Measurements from ENCODE around the gene HCAR1.
A peak's percentile ranks its signal among the peaks of the same experiment; 100 is the strongest.
"Not testable (repeated sequence)": the region's sequence is repeated elsewhere in the genome, so short reads cannot be mapped to it uniquely, and the experiment has no call there.

The HCAR1 gene

DNA sequence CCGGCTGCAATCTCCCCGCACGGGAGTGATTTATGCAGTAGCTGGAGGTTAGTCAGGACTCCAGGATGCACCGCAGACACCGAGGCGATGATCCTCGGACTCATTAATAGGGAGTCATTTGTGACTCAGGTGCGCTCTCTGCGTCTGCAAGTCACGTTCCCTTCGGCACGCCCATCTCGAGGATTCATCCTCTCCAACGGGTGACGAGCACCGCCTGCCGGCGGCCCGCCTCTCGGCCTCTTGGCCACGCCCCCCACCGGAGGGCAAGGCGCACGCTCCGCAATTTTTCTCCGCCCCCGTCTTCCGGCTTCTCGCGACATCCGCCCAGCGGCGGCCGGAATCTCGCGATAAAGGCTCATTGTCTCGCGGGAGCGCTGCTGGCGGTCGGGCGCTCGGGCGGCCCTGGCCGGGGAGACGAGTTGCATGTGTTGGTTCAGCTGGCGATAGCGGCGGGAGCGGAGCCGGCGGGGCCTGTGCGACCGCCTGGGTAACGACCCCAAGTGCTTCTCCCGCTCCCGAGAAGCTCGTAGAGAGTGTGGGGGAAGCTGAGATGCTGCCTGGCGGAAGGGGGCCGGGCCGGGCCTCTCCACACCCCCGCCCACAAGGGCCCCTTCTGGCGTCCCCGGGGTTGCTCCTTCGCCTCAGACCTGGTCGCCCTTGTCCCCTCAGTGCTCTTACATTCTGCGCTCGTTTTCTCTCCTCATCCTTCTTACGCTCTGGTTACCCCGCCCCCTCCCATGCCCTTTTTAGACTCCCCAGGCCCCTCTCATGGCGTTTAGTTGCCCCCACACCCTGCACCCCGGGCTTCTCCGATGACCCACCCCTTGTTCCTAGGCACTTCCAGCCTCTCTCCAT is 22.0 kb upstream of the HCAR1 start, which contains the start of gene DENR:
TSS of gene DENR (plus strand) at position 361 of the 855 bp plus-strand sequence. CDS start 878 bp downstream, outside the sequence.
- TF ChIP-seq POLR2AphosphoS5 (IDR thresholded peaks at IDR 0.05; ENCODE audit: low read depth) (peak; percentile 91), GABPA (IDR thresholded peaks at IDR 0.05; ENCODE audit: low read depth) (no peak)
- TF ChIP-seq, protein P1, sequence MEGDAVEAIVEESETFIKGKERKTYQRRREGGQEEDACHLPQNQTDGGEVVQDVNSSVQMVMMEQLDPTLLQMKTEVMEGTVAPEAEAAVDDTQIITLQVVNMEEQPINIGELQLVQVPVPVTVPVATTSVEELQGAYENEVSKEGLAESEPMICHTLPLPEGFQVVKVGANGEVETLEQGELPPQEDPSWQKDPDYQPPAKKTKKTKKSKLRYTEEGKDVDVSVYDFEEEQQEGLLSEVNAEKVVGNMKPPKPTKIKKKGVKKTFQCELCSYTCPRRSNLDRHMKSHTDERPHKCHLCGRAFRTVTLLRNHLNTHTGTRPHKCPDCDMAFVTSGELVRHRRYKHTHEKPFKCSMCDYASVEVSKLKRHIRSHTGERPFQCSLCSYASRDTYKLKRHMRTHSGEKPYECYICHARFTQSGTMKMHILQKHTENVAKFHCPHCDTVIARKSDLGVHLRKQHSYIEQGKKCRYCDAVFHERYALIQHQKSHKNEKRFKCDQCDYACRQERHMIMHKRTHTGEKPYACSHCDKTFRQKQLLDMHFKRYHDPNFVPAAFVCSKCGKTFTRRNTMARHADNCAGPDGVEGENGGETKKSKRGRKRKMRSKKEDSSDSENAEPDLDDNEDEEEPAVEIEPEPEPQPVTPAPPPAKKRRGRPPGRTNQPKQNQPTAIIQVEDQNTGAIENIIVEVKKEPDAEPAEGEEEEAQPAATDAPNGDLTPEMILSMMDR (IDR thresholded peaks at IDR 0.05; ENCODE audit: insufficient read depth, low read length) = peak; percentile 90

DNA sequence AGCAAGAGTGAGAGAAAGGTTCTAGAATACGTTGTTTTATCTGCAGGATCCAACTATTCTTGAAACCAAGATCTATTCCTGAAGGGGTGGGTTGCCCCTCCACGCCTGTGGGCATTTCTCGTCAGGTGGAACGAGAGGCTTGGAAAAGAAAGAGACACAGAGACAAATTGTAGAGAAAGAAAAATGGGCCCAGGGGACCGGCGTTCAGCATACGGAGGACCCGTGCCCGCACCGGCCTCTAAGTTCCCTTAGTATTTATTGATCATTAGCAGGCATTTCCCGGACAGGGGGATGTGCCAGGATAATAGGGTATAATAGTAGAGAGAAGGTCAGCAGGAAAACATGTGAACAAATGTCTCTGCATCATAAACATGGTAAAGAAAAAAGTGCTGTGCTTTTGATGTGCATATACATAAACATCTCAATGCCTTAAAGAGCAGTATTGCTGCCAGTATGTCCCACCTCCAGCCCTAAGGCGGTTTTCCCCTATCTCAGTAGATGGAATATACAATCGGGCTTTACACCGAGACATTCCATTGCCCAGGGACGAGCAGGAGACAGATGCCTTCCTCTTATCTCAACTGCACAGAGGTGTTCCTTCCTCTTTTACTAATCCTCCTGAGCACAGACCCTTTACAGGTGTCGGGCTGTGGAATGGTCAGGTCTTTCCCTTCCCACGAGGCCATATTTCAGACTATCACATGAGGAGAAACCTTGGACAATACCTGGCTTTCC is 20.3 kb upstream of the HCAR1 start:
- not testable (repeated sequence) for H3K4me3 ChIP-seq (replicated peaks; ENCODE audit: insufficient read depth, low read length); DNase-seq (ENCODE audit: low read depth in 1 of 2, low spot score in 1 of 2); H3K27me3 ChIP-seq (ENCODE audit: insufficient read depth, poor library complexity, severe bottlenecking); H3K27ac ChIP-seq (replicated peaks)

More for the DNA sequence above, 22.0 kb upstream of the HCAR1 start, which contains the start of gene DENR:
- H3K4me3 ChIP-seq (replicated peaks; ENCODE audit: insufficient read depth, low read length) = peak within 1 kb of the TSS; percentile 69
- peak within 1 kb of the TSS; percentile 83 for H3K27ac ChIP-seq (replicated peaks)
- no peaks in the 10 kb centered on the region for H3K27me3 ChIP-seq (ENCODE audit: insufficient read depth, poor library complexity, severe bottlenecking)
- peak; percentile 94 to 98 for DNase-seq (ENCODE audit: low read depth in 1 of 2, low spot score in 1 of 2)

DNA sequence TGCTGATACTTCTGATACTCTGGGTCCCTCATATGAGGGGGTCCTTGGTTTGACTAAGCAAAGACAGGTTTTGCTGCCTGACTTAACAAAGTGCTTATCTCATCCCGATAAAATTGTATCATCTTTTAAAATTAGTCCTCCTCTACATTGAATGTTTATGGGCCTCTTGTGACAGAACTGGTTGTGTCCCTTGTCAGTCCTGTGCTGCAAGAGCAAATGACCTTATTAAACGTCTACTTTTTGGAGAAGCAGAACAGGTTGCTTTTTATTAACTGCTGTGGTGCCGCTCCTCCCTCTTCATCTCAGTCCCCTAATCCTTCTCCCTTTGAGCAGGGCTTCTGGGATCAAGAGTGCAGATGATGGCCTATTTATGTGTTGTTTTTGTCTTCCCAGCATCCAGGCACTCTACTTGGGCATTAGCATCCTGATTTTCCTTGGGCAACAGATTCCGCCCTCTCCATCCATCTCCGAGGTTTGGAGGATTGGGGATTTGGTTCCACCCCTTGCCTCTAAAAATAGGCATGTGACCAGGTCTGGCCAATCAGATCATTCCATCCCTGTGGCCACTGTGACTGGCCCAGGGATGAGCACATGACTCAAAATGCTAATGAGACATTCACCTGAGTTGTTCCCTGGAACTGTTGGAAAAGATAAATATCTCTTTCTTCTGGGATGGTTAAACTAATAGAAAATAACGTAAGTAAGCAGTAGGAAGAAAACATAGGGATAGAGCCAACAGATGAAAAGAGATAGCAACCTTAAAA is 19.1 kb upstream of the HCAR1 start:
- Histone ChIP-seq H3K27me3 (ENCODE audit: insufficient read depth, poor library complexity, severe bottlenecking) (no peaks in the 10 kb centered on the region), H3K4me3 (replicated peaks; ENCODE audit: insufficient read depth, low read length) (no peak overlapping the region), H3K27ac (replicated peaks) (no peak overlapping the region)
- TF ChIP-seq POLR2AphosphoS5 (IDR thresholded peaks at IDR 0.05; ENCODE audit: low read depth) = no peak
- TF ChIP-seq, protein P2, sequence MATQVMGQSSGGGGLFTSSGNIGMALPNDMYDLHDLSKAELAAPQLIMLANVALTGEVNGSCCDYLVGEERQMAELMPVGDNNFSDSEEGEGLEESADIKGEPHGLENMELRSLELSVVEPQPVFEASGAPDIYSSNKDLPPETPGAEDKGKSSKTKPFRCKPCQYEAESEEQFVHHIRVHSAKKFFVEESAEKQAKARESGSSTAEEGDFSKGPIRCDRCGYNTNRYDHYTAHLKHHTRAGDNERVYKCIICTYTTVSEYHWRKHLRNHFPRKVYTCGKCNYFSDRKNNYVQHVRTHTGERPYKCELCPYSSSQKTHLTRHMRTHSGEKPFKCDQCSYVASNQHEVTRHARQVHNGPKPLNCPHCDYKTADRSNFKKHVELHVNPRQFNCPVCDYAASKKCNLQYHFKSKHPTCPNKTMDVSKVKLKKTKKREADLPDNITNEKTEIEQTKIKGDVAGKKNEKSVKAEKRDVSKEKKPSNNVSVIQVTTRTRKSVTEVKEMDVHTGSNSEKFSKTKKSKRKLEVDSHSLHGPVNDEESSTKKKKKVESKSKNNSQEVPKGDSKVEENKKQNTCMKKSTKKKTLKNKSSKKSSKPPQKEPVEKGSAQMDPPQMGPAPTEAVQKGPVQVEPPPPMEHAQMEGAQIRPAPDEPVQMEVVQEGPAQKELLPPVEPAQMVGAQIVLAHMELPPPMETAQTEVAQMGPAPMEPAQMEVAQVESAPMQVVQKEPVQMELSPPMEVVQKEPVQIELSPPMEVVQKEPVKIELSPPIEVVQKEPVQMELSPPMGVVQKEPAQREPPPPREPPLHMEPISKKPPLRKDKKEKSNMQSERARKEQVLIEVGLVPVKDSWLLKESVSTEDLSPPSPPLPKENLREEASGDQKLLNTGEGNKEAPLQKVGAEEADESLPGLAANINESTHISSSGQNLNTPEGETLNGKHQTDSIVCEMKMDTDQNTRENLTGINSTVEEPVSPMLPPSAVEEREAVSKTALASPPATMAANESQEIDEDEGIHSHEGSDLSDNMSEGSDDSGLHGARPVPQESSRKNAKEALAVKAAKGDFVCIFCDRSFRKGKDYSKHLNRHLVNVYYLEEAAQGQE (IDR thresholded peaks at IDR 0.05; ENCODE audit: insufficient replicate concordance, low read depth) = no peak
- TF ChIP-seq, protein P1 (IDR thresholded peaks at IDR 0.05; ENCODE audit: insufficient read depth, low read length) = no peak
- no peak for DNase-seq (ENCODE audit: low read depth in 1 of 2, low spot score in 1 of 2)

DNA sequence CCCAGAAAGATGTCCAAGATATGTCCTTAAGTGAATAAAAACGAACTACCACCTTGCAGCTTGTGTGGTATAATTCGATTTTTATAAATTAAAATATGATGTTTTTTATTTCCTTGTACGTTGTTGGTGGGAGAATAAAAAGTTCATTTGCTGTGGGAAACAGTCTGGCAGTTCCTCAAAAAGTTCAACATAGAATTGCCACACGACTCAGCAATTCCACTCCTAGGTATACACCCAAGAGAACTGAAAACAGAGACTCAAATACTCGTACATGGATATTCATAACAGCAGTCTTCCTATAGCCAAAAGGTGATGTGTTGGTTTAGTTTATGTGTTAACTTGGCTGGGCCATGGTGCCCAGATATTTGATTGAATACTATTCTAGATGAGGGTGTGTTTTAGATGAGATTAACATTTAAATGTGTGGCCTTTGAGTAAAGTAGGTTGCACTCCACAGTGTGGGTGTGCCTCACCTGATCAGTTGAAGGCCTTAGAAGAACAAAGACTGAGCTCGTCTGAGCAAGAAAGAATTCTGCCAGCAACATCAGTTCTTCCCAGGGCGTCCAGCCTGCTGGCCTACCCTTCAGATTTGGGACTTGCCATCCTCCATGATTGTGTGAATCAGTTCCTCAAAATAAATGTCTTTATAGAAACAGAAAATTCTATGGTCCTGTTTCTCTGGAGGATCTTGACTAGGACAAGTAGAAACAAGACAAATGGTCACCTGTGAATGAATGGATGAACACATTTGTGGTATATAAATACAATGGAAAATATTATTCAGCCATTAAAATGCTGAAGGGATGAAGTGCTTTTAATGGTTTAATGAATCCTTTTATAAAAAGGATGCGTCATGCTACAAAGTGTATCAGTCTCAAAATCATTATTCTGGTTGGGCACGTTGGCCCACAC is 16.8 kb upstream of the HCAR1 start:
- Histone ChIP-seq H3K27ac (replicated peaks) (no peak overlapping the region), H3K27me3 (ENCODE audit: insufficient read depth, poor library complexity, severe bottlenecking) (no peaks in the 10 kb centered on the region), H3K4me3 (replicated peaks; ENCODE audit: insufficient read depth, low read length) (no peak overlapping the region)
- DNase-seq (ENCODE audit: low read depth in 1 of 2, low spot score in 1 of 2) = peak in 1 of 2 experiments; percentile 48
- TF ChIP-seq, protein P1 (IDR thresholded peaks at IDR 0.05; ENCODE audit: insufficient read depth, low read length) = no peak
- TF ChIP-seq SPI1 (IDR thresholded peaks at IDR 0.05; ENCODE audit: borderline replicate concordance, low read depth) = peak; percentile 83

Data from HL-60 (cell line).